Measurements from ENCODE around the gene SPATS2. TPM values are rescaled to one million over a fixed set of nuclear protein-coding genes. Genes with fewer than 3 reads are reported as not detected.

Gene SPATS2
- total RNA-seq, 1 donor from 2014 or later, result 18.2 TPM

DNA sequence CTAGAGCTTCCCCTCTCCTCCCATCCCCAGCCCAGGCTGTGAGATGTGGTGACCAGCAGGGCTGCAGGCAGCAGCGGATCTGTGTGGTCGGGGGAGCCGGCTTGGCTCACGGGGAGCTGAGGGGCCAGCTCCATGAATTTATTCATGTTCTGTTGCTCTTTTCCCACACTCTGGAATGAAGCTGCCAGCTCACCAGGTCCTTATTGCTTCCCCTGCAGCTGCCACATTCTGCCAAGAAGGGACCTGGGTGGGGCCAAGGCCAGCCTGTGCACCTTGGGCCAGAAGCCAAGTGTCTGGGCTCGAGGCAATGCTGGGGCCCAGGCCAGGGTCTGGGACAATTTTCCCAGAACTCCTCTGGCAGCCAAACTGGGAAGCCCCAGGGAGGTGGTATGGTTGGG, 27.8 kb upstream of the SPATS2 start:
- Histone ChIP-seq H3K36me3 (ENCODE audit: control insufficient read depth, insufficient read depth, low read length) (no peaks in the 10 kb centered on the region), H3K27me3 (ENCODE audit: control insufficient read depth, insufficient read depth, low read length) (peaks cover 94% of the 10 kb centered on the region), H3K4me3 (ENCODE audit: low read depth, low read length) (no peak overlapping the region)
- DNase-seq (ENCODE audit: low read depth), result no peak
- TF ChIP-seq, protein P1, sequence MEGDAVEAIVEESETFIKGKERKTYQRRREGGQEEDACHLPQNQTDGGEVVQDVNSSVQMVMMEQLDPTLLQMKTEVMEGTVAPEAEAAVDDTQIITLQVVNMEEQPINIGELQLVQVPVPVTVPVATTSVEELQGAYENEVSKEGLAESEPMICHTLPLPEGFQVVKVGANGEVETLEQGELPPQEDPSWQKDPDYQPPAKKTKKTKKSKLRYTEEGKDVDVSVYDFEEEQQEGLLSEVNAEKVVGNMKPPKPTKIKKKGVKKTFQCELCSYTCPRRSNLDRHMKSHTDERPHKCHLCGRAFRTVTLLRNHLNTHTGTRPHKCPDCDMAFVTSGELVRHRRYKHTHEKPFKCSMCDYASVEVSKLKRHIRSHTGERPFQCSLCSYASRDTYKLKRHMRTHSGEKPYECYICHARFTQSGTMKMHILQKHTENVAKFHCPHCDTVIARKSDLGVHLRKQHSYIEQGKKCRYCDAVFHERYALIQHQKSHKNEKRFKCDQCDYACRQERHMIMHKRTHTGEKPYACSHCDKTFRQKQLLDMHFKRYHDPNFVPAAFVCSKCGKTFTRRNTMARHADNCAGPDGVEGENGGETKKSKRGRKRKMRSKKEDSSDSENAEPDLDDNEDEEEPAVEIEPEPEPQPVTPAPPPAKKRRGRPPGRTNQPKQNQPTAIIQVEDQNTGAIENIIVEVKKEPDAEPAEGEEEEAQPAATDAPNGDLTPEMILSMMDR (IDR thresholded peaks at IDR 0.05; ENCODE audit: insufficient read depth, low read length, poor library complexity, severe bottlenecking), result no peak

DNA sequence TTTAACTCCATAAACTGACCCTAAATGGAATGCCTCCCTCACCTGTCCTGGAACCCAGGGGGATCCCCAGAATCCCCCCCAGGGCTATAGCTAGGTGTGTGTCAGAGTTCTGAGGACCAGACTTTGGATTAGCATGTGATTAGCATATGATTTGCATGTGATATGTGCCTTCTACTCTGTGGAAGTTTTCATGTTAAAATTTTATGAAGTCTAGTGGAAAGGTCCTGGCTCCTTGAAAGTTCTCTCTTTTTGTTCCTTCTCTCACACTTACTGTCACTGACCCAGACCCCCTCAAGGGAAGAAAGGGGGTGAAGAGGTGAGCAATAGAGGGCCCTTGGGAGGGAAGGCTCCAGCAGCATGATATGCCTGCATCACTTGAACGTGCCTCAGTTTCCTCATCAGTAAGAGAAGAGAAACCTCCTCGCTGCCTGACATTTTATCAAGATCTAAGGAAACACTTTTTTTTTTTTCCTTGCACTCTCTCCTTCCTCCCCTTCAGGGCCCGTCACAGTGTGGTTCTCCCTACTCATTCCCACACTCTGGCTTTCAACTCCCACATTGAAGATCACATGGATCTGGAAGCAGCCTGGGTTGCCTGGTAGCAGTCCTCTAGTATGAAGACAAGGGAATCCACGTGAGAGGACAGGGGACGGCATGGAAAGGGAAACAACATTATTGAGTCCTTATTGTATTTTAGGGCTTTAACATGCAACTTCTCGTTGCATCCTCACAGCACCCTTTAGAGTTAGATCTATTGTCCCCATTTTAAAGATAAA, 27.0 kb upstream of the SPATS2 start:
- DNase-seq (ENCODE audit: low read depth), result no peak
- TF ChIP-seq, protein P1 (IDR thresholded peaks at IDR 0.05; ENCODE audit: insufficient read depth, low read length, poor library complexity, severe bottlenecking), result no peak
- no peak overlapping the region for H3K4me3 ChIP-seq (ENCODE audit: low read depth, low read length)
- peaks cover 91% of the 10 kb centered on the region for H3K27me3 ChIP-seq (ENCODE audit: control insufficient read depth, insufficient read depth, low read length)
- H3K36me3 ChIP-seq (ENCODE audit: control insufficient read depth, insufficient read depth, low read length), result no peaks in the 10 kb centered on the region

DNA sequence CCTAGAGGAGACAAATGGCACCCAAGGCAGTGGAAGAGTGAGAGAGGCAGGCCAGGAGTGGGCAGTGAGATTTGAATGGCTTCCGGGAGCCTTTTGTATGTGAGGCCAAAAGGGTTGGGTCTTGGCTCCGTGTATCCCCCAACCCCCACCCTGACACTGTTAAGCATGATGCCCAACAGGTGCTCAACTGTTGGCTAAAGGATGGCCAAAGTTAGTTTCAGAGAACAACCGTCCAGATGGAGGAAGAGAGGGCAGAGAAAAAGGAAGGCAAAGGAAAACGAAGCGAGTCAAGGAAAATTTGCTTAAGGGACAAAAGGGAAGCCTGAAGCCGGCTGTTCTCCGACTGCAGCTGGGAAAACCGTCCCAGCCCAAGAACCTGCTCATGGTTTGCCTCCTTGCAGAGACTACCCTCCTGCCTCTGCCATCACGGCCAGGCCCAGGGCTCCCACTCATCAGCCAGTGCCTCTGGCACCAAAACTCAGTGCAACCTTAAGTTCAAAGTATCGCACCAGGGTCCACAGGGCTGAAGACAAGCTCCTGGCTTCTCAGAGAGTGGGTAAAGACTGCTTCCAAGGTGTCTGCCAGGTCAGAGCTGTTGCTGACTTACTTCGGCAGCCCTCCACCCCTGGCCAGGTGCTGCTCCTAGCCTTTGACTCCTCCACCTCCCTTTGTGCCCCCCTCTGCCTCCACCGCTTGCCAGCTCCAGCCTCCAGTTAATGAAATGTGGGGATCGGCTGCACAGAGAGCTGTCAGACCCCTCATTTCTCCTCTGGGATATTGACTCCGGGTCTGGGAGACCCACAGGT, 26.1 kb upstream of the SPATS2 start:
- H3K36me3 ChIP-seq (ENCODE audit: control insufficient read depth, insufficient read depth, low read length), result no peaks in the 10 kb centered on the region
- TF ChIP-seq, protein P1 (IDR thresholded peaks at IDR 0.05; ENCODE audit: insufficient read depth, low read length, poor library complexity, severe bottlenecking), result no peak
- H3K4me3 ChIP-seq (ENCODE audit: low read depth, low read length), result no peak overlapping the region
- DNase-seq (ENCODE audit: low read depth), result no peak
- H3K27me3 ChIP-seq (ENCODE audit: control insufficient read depth, insufficient read depth, low read length), result peaks cover 88% of the 10 kb centered on the region

DNA sequence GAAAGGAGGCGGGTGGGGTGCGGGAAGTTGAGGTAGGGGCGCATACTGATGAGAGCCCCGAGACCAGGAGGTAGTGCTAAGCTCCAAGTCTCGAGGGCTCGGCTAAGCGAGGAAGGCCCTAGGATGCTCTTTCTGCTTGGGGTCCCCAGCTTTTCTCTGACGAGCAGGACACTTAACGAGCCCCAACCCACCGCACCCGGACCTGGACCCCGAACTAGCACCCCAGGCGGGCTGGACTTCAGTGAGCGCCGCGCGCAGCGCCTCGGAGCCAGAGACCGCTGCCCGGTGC, 25.5 kb upstream of the SPATS2 start:
- H3K27me3 ChIP-seq (ENCODE audit: control insufficient read depth, insufficient read depth, low read length), result peaks cover 88% of the 10 kb centered on the region

DNA sequence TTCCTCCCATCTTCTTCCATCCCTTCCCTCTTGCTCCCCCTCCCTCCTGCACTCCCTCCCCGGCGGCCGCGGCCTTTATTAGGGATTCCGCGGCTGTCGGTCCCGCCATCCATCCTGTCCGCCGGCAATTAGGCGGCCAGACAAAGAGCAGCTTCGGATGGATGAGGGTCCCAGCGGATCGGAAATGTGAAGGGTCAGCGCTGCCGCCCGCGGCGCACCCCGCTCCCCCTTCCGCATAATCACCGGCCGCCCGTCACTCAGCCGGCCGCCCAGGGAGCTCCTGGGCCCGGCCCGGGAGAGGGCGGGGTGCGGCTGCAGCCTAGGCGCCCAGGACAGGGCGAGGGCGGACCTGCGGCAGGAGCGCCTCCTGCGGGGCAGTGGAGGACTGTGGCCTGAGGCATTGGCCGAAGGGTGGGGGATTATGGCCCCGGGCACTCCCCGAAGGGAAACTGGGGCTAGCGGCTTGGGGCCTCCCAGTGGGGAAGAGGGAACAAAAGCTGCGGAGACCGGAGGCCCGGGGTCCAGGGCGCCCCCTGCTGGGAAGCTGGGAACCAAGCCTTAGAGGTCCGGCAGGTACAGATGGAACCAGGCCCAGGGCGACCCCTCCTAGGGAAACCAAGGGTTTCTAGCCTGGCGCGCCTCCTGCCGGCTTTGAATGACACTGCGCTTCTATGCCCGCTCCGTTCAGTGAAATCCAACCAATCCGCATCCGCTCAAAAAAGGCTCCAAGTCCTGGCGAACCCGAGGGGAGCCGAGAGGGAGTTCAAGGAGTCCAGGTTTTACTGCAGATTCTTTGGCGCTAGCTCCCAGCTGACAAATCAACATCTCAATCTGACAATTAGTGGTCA, 25.0 kb upstream of the SPATS2 start:
- no peak for DNase-seq (ENCODE audit: low read depth)
- Histone ChIP-seq H3K27me3 (ENCODE audit: control insufficient read depth, insufficient read depth, low read length) (peaks cover 88% of the 10 kb centered on the region), H3K4me3 (ENCODE audit: low read depth, low read length) (peak overlapping the region; percentile 16), H3K36me3 (ENCODE audit: control insufficient read depth, insufficient read depth, low read length) (no peaks in the 10 kb centered on the region)
- TF ChIP-seq, protein P1 (IDR thresholded peaks at IDR 0.05; ENCODE audit: insufficient read depth, low read length, poor library complexity, severe bottlenecking), result peak; percentile 97

More for the DNA sequence above, 25.5 kb upstream of the SPATS2 start:
- no peak for DNase-seq (ENCODE audit: low read depth)
- TF ChIP-seq, protein P1 (IDR thresholded peaks at IDR 0.05; ENCODE audit: insufficient read depth, low read length, poor library complexity, severe bottlenecking), result no peak
- Histone ChIP-seq H3K36me3 (ENCODE audit: control insufficient read depth, insufficient read depth, low read length) (no peaks in the 10 kb centered on the region), H3K4me3 (ENCODE audit: low read depth, low read length) (no peak overlapping the region)
